Fibroblast of upper back skin (primary cell): ENCODE measurements around the gene TBC1D1.

Experiments used
- DNase-seq: peaks from one replicate; pipeline ENCODE4 v3.0.0-alpha.2; 2013

Gene TBC1D1

DNA sequence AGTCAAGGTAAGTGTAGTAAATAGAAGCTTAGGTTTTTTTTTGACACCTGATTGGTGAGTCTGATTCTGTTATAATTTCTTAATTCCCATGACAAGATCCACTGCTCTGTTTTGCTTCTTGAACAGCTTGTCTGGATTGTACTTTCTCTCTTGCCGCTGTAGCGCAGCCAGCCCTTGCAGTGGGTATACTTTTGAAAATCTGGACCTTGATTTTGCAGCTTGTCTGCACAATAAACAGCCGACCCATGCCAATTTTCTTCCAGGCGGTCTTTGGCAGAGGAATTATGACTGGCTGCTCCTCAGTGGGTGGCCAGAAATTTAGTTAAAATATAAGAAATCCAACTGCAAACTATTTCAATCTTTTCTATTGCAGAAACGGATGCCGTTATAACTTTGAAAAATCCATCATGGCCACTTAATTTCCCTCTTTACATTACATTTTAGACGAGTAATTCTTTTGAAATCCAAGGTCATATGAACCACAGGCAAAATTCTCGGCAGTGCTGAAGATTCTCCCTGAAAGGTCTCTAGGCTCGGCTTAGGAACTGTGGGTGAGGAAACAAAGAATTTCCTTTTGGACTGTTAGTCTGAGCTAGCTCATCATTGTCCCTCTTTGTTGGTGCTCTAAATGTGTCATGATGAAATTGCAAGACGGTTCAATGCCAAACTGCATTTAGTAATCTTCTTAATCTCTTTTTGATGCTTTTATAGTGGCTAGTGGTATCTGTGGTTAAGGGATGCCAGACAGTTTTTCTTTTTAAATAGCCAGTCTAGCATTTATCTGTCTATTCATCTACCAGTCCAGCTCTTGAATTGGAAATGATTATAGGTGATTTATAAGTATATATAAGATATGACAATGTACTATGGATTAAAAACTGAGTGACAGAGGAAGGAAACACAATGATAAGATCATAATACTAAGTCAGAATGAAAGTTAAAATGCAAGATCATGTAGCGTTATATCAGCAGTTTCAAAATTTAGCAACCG, 37.8 kb downstream of the TBC1D1 start:
- peak; percentile 64 for DNase-seq

DNA sequence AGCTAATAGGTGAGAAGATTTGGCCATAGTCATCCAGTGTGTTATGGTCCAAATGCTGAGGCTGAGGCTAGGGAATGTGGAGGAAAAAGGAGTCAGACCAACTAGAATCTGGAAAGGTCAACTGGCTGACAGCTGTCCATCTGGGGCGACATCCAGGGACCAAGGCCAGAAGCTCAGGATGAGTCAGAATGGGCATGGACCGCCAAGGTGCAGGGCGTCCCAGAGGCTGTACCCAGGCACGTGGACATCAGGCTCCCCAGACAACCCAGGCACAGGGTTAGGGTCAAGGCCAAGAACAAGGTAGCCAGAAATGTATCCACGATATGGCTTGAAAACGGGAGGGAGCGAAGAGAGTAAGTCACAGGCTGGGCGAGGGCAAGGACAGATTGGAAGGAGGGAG, 43.2 kb downstream of the TBC1D1 start:
- no peak for DNase-seq

DNA sequence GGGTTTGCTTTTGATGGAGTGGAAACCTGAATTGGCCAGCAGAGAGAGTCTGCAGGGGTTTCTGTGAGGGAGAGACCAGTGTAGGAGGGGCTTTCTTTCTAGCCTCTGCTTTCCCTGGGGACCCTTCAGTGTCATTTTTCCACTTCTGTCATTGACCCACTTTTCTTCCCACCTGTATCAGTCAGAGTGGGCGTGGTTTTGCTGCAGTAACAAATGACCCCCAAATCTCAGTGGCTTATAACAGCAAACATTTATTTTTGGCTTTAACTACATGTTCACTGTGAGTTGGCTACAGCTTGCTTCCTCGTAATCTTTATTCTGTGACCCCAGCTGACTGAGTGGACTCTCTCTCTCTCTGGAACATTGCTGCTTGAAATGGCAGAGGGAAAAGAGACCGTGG, 43.7 kb downstream of the TBC1D1 start:
- DNase-seq = no peak

DNA sequence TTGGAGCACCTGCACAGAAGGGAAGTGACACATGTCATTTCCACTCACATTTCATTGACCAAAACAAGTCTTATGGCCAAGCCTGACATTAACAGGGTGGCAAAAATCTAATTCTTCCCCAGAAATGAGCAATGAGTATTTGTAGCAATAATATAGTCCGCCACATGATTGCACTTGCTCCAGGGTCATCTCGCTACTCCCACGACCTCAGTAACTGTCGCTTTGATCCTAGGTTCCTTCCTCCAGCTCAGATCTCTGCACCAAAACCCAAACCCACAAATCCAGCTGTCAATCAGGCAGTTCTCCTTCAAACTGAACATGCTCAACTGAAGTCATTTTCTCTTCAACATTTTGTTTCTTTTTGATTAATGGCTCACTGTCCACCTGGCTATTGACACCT, 44.1 kb downstream of the TBC1D1 start:
- DNase-seq = no peak

DNA sequence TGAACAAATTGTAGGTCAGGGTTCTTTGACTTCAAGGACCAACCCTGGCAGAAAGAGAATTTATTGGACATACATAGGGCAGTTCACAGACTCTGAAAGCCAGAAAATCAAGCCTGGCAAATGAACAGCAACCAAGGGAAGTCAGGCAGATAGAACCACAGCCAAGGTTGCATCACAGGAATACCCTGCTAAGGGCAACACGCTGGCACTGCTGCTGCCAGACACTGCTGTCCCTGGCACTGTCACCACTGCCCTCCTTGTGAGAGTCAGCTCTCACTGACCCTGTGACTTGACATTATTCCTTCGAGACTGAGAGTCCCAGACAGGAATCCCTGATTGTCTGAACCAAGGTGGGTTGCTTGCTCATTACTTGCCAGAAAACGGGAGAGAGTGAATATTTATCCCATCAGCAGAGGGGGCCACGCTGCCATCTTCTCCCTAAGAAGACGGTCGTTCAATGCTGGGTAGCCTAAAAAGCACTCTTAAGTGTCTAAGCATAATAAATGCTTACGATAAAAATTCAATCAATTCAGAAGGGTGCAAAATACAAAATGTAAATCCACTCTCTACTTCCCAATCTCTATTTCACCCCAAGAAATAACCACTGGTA, 46.1 kb downstream of the TBC1D1 start:
- no peak for DNase-seq

DNA sequence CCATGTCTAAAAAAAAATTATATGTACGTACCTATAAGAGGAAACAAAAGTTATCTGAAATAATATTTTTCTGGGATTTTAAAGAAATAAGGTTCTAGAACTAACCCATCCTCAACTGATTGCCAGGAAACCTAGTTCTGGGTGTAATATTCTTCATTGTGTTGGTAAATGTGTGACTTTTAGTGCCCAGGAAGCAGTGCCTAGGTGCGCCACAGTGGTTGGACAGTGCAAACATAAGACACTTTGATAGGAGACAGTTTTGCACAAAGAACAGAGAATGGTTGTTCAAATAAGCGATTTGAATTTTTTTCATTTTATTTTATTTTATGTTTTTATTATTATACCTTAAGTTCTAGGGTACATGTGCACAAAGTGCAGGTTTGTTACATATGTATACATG, 47.3 kb downstream of the TBC1D1 start:
- no peak for DNase-seq

DNA sequence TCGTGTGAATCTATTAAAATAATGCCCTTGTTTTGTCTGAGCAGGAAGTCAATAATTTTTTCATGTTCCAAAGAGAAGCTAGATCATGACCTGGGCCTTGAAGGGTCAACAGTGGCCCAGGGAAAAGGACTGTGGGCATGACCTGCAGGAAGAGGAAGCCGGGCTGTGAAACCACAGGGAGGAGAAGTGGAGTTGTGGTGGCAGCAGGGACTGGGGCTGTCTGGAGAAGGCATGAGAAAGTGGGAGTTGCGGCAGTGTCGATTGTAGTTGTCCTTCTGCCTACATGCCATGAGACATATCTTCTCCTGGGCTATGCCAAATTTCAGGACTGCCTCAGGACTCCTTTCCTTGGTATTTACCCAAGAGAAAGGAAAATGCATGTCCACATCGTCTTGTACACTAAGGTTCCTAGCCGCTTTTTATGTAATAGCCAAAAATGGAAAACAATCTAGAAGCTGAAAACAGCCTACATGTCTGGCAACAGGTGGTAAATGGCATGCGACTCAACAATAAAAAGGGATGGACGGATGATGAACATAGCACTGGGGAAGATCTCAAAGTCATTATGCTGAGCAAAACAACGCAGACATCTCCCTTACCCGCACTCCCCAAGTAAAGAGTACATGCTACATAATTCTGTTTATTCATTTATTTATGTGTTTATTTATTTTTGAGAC, 55.8 kb downstream of the TBC1D1 start:
- DNase-seq = no peak

DNA sequence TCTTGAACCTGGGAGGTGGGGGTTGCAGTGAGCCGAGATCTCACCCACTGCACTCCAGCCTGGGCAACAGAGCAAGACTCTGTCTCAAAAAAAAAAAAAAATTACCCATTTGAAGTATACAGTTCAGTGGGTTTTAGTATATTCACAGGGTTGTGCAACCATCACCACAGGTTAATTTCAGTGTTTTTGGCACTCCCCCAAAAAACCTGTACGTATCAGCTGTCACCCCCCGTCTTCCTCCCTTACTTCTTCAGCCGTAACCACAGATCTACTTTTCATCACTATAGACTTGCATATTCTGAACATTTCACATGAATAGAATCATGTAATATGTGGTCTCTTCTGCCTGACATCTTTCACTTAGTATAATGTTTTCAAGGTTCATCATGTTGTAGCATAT, 57.7 kb downstream of the TBC1D1 start:
- no peak for DNase-seq

DNA sequence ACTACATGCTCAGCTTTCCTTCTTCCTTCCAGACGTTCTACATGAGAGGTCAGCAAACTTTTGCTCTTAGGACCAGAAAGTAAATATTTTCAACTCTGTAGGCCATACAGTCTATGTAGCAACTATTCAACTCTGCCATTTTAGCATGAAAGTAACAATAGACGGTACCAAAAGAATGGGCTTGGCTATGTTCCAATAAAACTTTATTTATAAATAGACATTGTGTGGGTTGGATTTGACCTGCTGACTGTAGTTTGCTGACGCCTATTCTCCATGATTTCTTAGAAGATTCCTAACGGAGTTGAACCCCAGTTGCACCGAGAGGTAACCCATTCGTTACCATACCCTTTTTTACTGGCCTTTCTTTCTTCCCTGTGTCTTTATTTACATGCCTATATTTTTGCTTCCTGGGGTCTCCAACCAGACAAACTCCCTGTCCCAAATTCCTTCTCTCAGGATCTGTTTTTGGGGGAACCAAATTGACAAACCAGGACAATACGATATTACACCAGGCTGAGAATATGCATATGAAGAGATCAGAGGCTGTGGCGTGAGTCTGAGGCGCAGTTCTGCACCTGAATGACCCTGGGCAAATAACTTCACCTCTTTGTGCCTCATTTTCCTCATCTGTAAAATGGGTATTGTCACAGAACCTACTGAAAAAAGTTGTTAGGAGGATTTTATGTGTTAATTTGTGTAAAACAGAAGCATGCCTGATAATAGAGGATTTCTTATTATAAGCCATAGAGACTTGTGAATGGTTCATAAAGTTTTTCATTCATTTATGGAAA, 58.9 kb downstream of the TBC1D1 start:
- DNase-seq = no peak

DNA sequence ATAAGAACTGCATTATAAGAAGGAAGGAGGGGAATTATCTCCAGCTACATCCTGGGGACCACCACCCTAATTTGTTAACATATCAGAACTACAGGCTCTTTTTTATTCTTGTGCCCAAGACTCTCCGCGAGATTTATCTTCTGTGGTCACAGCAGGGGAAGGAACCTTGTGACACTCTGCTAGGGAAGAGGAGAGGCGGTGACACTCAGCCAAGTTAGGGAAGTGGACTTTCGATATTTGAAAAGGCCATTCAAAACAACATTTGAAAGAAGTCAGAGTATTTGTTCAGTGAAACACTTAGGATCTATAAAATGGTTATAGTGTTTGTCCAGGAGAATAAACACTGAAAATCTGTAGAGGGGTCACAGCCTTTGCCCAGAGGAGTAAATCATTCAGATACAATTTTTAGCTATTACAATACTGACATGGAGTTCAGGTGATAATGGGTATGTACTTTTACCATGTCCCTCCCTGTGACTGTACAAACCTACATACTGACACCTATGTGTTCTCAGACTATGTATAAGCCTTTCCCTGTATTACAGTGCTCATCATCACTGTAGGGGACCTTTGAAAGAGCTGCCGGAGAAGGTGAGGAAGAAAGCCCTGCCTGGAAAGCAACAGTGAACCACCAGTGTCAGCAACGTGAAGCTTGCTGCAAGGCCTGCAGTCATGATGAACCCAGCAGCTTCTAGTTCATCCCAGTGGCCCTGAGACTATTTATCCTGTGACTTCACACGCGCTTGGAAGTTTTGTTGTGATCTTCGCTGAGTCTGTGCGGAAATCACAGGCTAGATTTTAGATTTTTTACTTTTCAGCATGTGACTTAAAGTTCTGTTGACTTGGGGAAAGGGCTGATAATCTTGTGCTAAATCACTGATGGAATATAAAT, 60.8 kb downstream of the TBC1D1 start:
- DNase-seq = no peak

DNA sequence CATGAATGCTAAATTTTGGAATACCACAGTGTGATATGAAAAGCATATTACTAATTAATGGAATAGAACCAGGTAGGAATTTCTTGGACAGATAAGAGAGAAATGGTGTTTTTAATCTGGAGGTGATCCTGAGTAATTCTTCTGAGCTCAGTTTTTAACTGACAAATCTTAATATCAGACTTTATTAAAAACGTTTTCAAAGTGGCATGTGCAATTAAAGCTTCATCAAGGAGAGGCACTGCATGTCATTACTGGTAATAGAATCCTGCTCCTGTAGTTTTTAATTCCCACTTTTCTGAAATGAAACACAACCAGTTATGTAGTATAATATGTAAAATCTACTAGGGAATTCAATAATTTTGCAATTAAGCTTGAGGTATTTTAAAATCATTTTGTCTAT, 62.3 kb downstream of the TBC1D1 start:
- DNase-seq = no peak

DNA sequence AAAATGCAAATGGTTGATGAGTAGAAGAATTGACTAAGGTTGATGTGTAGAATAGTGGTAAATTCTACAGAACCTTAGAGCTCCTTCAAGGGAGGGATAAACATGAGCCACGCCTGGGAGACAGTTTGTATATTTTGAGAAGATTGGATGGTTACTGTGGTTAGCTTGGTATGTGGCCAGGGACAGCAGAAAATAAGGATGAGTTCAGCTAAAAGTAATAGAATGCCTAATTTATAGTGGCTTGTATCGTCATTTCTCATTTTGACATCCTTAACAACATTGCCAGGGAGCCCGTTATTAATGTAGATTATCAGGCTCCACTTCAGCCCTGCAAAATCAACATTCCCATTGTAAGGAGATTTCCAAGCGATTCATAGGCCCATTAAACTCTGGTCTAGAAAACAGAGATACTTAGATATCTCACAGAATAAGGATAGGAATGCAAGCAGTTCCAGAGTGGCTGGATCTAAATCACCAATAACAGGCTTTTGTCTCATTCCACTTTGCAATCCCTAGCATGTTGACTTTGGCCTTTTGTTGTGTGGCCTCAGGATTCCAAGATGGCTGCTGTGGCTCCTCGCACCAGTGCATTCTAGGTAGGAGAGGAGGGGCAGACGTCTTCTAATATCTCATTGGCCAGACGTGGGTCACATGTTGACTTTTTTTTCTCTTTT, 62.9 kb downstream of the TBC1D1 start:
- DNase-seq = peak; percentile 51

DNA sequence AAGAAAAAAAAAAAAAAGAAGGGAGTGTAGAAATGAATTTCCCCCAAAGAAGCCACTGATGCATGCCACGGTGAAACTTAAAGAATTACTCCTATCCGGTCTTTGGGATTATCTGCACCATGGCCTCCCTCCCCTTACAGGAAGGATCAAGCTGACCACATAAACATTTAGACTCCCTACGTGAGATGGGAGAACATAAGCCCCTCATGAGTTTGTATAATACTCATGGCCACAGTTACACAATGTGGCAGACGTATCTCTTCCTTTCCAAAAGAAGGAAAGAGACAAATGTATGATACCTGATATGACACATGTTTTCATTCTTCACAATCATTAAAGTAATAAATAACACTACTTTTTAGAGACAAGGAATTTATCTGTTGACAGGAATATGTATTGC, 66.1 kb downstream of the TBC1D1 start:
- no peak for DNase-seq

DNA sequence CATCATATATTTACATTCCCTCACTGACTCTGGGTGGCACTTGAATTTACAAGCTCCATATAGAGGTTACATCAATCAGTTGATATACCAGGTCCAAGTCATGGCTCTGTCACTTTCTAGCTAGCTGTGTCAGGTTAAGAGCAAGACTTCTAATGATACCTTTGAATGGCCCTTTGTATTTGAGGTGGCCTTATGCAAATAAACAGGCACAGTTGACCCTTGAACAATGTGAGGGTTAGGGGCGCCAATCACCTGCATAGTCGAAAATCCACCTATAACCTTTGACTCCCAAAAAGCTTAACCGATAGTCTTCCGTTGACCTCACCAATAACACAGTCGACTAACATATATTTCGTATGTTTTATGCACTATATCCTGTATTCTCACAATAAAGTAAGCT, 68.0 kb downstream of the TBC1D1 start:
- DNase-seq = no peak

DNA sequence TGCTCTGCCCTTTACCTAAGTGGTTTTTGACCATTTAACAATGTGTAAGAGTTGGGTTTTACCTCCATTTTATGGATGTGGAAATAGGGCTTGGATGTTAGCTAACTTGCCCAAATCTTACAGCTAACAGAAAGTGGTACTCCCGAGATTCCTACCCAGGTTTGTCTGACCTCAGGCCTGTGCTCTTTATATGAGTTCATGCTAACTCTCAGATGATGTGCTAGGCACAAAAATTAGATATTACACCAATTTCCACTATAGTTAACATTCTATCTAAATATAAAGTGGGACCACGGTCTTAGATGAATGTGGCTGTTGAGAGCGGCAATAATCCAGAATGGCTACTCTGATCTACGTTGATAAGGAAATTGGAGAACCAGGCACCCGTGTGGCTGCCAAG, 69.2 kb downstream of the TBC1D1 start, which contains the start of gene PTTG2:
TSS of gene PTTG2 (plus strand) at position 301 of the 400 bp plus-strand sequence. CDS start at position 338, 37 bp downstream.
- DNase-seq = no peak

DNA sequence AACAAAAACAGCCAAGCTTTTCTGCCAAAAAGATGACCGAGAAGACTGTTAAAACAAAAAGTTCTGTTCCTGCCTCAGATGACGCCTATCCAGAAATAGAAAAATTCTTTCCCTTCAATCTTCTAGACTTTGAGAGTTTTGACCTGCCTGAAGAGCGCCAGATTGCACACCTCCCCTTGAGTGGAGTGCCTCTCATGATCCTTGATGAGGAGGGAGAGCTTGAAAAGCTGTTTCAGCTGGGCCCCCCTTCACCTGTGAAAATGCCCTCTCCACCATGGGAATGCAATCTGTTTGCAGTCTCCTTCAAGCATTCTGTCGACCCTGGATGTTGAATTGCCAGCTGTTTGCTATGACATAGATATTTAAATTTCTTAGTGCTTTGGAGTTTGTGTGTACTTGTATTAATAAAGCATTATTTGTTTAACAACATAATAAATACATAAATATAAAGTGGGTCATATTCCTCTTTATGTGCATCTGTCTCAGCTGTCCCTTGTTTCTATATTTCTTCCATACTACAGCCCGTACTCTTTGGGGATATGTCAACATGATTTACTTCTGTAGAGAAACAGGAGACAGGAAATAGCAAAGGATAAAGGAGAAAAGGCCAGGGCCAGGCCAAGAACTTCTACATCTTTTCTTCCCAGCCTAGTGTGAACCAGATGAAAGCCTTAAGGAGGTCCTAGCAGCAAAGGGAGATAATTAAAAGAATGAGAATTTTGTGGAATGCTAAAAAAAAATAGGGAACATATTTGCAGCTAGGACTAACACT, 70.0 kb downstream of the TBC1D1 start:
- DNase-seq = no peak

DNA sequence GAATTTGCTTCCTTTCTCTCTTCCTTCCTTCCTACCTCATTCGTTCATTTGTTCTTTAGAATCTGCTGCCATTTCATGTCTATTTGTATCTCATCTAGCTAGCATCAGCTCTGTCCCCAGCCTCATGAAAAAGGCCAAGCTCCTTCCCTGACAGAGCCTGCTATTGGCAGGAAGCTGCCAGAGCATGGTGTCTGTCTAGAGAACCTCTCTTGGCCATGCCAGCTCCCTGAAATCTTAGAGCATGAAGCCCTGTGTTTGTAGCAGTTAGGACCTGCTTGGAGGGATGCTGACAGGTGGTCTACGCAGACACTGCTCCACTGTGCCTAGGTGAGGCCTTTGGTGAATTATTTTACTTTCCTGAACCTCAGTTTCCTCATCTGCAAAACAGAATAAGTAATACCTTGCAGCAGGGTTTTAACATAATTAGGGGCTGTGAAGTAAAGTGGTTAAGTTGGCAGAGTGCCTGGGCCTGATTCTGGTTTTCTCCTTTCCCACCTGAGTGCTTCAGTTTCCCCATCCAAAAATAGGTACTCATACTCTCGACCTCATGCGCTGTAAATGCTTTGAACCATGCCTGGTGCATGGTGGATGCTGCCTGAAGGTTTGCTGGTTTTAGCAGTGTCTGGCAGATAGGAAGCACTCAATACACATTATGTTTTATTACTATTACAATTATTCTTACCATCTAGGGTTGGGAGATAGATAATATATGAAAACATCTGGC, 74.0 kb downstream of the TBC1D1 start:
- DNase-seq = no peak

DNA sequence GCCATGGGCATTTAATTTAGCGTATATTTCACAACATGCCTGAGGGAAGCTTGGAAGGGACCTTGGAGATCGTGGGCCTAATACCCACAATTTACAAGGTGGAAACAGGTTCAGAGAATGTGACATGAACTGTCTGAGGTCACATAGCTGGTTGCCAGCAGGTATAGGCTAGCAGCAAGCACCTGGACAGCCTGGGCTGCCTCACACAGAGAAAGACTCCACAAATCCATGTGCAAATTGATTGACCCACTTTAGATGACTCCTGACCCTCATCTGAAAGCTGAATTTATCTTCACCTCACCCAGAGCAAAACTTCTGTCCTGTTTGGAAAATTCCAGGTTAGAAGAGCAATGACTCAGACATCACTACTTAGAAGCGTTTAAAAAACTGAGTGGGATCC, 75.2 kb downstream of the TBC1D1 start:
- no peak for DNase-seq

DNA sequence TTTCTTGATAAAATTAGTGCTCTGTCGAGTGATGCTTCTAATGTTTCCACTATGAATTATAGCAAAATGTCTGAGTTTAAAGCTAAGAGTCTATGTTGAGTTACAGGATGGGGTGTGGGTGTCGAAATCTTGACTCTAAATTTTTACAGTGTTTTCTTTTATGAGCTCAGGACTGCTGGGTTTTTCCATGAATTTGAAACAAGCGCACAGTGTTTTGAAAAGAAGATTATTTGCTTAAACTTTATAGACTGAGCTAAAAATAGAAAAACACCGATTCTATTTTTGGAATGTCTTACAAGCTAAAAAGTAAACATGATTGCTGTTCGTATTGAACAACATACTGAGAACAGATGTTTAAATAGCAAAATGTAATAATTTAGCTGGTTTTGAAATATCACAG, 76.9 kb downstream of the TBC1D1 start:
- DNase-seq = no peak

DNA sequence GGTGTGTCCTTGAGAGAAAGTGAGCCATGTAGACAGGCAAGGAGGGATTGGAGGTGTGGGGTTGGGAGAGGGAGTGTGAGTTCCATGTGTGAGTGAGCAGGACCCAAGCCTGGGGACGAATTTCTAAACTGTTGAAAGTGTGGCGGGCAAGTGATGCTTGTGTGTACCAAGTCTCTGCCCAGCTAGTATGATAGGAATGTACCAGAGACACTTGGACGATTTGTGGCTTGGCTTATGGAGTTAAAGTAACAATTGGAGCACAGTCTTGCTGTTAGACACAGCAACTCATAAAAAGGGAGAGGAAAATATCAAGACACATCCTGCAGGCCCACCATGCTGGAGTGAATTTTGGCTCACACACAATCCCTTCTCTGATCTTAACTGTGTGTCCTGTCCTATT, 77.9 kb downstream of the TBC1D1 start:
- DNase-seq = no peak
